ACHN (cell line): ENCODE data around the gene CYTH1.
A peak's percentile ranks its signal among the peaks of the same experiment; 100 is the strongest.

ENCODE experiments used
- DNase-seq: peaks from one replicate; pipeline ENCODE4 v3.0.0-alpha.2; 2015
- in situ Hi-C: cut with HindIII; loops from 2 replicates; pipeline ENCODE4 v1.10.0; 2017; ENCODE audit warnings: low sequenced_read_pairs, low pct_ligation_motif_present, low pct_unique_long_range_greater_than_20kb

Gene CYTH1

GRCh38 chr17:78781893-78782304, at the start of gene CYTH1:
Gene CYTH1, minus strand, starts transcription at chr17:78782273. Its CDS starts 50 bp downstream, at chr17:78782223.
- DNase-seq: no peak
- in situ Hi-C loops: no loop called here

DNA sequence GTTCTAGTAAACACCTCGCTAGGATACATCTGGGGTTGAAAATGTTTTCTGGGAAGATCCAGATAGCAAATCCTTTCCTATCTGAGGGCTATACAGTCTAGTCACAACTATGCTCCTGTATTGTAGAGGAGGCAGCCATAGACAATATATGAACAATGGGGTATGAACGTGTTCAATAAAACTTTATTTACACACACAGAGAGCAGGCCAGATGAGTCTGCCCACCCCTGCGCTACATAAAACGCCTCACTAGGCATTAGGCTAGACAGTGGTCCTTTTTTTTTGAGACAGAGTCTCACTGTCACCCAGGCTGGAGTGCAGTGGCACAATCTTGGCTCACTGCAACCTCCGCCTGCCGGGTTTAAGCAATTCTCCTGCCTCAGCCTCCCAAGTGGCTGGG, 47.4 kb upstream of the CYTH1 start:
- DNase-seq: no peak
- in situ Hi-C loops: no loop called here

DNA sequence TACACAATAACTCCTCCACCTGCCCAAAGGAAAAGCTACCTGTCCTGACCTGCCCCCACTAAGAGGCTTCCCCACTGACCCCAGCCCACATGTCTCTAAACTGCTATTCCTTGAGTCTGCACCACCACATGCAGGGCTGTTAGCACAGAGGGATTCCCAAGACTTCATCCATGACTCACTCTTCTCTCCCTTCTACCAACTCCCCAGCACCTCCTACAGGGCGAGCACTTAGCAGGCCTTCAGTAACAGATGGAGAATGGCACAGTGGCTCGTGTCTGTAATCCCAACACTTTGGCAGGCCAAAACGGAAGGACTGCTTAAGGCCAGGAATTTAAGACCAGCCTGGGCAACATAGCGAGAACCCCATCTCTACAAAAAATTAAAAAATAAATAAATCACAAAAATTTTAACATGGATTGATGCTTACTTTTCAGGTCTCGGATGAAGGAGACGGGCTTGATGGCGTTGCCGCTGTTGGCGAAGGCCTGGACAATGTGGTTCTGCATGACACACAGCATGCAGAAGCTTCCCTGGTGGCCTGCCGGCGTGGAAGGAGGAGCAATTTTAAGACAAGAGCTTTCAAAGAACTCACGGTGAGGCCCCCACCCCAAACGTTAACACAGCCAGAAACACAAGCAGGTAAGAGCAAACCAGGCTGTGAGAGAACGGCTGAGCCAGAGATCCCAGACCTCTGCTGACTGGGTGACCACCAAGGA, 46.6 kb upstream of the CYTH1 start:
- DNase-seq: peak; percentile 65
- in situ Hi-C loops: no loop called here

- no peak for DNase-seq
- in situ Hi-C loops: no loop called here
These were observed 44.9 kb upstream of the CYTH1 start for GRCh38 chr17:78826836-78827509.

- in situ Hi-C loops: no loop called here
- no peak for DNase-seq
These were observed 44.3 kb upstream of the CYTH1 start for GRCh38 chr17:78826421-78826820.

DNA sequence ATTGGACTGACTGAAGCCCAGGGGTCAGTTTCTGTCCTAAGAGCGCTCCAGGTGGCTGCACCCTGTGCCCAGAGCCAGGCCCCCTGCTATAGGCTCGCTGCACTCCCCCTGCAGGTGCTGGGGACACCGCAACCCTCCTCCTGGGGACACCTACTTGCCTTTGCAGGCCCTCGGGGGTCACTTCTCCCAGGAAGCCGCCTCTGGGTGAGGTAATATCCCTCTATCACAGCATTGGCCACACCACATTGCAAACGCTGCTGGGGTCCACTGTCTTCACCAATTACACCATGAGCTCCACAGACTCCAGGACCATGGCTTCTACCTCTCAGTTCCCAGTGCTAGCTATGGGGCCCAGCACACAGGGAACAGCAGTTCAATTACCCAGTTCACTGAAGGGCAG, 43.6 kb upstream of the CYTH1 start:
- in situ Hi-C loops: no loop called here
- no peak for DNase-seq

DNA sequence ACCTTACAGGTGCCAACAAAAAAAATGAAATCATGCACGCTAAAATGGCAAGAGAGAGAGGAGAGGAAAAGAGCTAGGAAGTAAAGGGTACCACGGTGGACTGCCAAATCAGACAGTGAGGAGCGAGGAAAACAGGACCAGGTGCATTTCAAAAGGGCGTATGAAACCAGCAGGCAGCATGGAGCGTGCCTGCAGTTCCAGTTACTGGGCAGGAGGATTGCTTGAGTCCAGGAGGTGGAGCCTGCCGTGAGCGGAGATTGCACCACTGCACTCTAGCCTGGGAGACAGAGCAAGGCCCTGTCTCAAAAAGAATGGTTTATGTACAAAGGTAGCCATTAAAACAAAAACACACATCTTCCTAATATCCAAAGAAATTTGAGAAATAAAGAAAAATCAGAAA, 42.2 kb upstream of the CYTH1 start:
- no peak for DNase-seq
- in situ Hi-C loops: no loop called here

DNA sequence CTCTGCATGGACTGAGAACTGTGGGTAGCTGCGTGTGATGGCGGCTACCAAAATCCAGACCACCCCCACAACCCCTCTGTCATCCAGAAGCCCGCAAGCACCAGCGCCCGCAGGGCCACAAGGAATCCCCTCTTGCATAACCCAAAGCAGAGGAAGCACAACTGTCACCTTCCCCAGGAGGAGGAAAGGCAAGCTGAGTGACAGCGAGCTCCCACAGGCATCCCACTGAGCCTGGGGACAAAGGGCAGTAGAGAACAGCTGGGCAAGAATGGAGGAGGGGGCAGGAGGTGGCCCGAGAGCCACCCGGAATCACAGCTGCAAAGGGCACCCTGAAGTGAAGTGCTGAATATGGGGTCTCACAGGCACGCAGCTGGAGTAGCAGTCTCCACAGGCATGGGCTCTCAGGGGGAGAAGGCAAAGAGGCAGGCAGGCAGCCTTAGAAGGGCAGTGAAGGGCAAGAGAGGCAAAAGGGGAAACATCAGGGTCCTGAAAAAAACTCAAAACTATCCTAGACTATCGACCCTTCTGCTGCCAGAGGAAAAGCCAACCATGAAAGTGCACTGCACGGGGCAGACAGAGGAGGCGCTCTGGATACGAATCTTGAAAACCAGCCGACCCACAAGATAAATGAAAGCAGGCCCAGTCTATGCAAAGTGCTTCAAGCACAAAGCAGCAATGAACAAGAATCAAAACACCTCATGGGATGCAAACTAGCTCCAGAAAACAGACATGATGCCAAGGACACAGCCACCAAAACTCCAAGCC, 41.4 kb upstream of the CYTH1 start:
- in situ Hi-C loops: no loop called here
- no peak for DNase-seq

DNA sequence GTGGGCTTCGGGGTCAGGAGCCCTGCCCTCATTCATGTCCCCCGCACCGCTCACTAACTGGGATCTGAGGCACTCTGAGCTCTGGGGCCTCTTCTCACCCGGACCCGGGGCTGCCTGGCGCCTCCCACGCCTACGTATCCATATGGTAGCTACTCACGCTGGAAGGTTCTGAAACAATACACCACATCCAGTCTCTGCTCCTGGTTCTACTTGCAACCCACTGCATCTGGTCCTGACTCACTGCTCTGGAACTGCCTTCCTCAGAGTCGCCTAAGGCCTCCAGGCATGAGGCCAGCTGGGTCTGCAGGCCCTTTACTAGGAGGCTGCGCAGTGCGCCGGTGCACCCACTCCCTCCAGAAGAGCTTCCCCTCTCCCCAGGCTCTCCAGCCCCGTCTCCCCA, 40.5 kb upstream of the CYTH1 start:
- DNase-seq: no peak

GRCh38 chr17:78821961-78822360, 39.9 kb upstream of the CYTH1 start:
- no peak for DNase-seq
- in situ Hi-C loops: no loop called here

More for the DNA sequence above, 40.5 kb upstream of the CYTH1 start:
- in situ Hi-C loops: no loop called here

DNA sequence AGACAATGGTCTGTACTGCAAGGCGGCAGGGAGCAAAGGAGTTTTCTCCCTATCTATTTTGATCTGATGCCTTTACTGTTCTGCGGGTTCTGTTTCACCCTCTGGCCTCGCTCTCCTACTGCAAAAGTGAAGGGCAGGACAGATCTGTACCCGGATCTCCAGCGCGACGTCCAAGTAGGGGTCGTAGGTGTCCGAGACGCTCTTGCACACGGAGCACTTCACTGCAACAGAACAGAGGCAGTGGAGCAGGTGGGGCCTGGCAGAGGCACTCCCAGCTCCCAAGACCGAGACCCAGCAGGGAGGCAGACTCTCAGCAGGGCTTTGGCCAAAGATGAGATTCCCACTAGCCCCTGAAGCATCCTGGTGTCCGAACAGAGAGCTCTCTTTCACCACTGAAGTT, 38.8 kb upstream of the CYTH1 start:
- DNase-seq: no peak
- in situ Hi-C loops: no loop called here

- in situ Hi-C loops: no loop called here
- no peak for DNase-seq
These were observed 38.0 kb upstream of the CYTH1 start for GRCh38 chr17:78819806-78820792.

GRCh38 chr17:78819402-78819801, 37.3 kb upstream of the CYTH1 start:
- no peak for DNase-seq
- in situ Hi-C loops: no loop called here

DNA sequence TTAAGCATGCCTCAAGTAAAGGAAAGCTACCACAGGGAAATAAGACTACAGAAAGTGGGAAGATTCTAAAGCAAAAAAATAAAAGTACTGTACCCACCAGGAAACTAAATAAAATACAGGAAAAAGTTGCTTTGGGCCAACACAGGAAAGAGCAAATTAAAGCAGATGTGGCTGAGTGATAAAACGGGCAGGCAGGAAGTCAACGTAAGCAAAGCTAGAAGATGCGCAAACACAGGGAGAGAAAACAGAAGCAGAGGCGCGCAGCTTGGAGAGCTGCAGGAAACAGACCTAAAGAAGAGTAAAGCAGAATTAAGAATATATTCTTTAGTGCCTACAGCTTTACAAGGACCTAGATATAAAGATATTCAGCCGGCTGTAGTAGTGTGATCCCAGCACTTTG, 36.9 kb upstream of the CYTH1 start:
- in situ Hi-C loops: no loop called here
- no peak for DNase-seq

DNA sequence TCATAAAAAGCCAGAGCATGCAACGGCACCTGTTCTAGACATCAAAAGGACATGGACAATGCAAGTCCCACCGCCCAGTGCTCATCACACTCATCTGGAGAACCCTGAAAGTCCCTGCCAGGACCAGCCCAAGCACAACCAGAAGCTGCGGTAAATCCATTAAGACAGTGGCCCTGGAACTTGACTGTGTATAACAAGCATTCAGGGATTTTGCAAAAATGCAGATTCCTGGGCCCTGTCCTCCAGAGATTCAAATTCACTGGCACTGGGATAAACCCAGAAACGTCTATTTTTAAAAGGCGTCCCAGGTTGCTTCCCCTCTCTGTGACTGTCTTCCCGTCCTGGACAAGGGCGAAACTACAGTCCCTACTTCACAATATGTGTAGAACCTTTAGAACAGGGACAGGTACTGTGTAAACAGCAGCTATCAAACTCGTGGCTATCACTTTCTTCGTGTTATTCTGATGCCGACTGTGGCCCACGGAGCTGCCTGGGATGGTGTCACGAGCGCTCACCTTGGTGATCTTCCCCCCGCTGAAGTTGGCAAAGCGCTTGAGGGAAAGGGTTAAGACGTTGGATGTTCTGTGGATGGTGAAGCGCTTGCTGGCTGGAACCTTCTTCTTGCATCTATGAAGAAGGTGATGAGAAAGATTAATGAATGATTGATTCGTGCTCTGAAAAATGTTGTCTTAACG, 36.2 kb upstream of the CYTH1 start:
- DNase-seq: no peak
- in situ Hi-C loops: no loop called here

DNA sequence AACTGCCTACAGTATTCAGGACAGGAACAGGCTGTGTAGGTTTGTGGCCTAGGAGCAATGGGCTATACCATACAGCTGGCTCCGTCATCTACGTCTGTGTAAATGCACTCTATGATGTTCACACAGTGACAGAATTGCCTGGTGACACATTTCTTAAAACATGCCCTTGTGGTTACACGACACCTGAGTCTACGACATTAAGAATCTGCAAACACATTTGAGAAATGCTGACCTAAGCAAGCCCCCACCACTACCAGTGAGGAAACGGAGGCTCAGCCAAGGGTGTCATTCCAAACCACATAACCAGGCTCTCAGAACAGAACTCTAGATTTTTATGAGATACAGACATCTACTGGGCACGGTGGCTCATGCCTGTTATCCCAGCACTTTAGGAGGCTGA, 35.0 kb upstream of the CYTH1 start:
- DNase-seq: no peak

DNA sequence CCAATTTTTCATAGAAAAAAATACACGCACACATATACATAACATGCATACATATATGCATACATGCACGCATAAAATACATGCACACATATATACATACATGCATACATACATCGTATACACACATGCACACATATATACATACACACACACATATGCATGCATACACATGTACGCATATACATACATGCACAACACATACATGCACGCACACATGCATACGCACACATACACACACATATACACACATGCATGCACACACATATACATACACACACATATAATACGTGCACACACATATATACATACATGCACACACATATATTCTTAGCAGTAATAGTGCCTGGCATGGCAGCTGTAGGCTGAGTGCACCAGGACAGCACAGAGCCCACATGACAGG, 33.6 kb upstream of the CYTH1 start:
- DNase-seq: no peak
- in situ Hi-C loops: no loop called here

More for the DNA sequence above, 35.0 kb upstream of the CYTH1 start:
- in situ Hi-C loops: no loop called here

GRCh38 chr17:78812855-78813254, 30.8 kb upstream of the CYTH1 start:
- no peak for DNase-seq
- in situ Hi-C loops: no loop called here
